ENCODE results near the gene OXT.

The OXT gene

DNA sequence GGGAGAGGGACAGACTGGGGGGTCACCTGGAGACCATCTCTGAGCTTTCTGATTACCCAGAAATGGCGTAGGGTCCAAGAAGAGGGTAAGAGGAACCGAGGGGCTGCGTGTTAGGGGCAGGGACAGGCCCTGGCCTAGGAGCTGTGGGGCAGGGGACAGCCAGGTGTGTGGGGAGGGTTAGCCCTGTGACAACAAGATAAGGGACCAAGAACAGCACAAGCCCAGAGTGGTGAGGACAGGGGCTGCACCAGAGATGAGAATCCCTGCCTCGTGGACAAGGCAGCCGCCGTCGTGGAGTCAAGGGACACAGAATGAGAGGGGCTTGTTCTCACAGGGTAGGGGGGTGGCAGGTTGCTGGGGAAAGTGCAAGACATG lies 13.6 kb downstream of the OXT start:
- ChIA-PET POLR2A (no interaction called here), CTCF (no interaction called here)
- TF ChIP-seq, protein P1, sequence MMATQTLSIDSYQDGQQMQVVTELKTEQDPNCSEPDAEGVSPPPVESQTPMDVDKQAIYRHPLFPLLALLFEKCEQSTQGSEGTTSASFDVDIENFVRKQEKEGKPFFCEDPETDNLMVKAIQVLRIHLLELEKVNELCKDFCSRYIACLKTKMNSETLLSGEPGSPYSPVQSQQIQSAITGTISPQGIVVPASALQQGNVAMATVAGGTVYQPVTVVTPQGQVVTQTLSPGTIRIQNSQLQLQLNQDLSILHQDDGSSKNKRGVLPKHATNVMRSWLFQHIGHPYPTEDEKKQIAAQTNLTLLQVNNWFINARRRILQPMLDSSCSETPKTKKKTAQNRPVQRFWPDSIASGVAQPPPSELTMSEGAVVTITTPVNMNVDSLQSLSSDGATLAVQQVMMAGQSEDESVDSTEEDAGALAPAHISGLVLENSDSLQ (IDR thresholded peaks at IDR 0.05), result no peak
- TF ChIP-seq NFRKB (IDR thresholded peaks at IDR 0.05) (no peak), CTBP1 (IDR thresholded peaks at IDR 0.05; ENCODE audit: borderline replicate concordance) (no peak), SP1 (IDR thresholded peaks at IDR 0.05) (no peak), L3MBTL2 (conservative IDR thresholded peaks at IDR 0.05) (no peak), TARDBP (IDR thresholded peaks at IDR 0.05) (no peak), ARNT (IDR thresholded peaks at IDR 0.05) (no peak), ELF4 (IDR thresholded peaks at IDR 0.05) (no peak), BHLHE40 (IDR thresholded peaks at IDR 0.05; ENCODE audit: borderline replicate concordance) (no peak), FOXM1 (IDR thresholded peaks at IDR 0.05; ENCODE audit: borderline replicate concordance) (no peak), HDGF (IDR thresholded peaks at IDR 0.05; ENCODE audit: borderline replicate concordance) (no peak), SUZ12 (IDR thresholded peaks at IDR 0.05) (no peak), FOXK2 (IDR thresholded peaks at IDR 0.05) (no peak), ZNF384 (IDR thresholded peaks at IDR 0.05) (no peak), LEF1 (IDR thresholded peaks at IDR 0.05; ENCODE audit: borderline replicate concordance) (no peak), FOXA1 (IDR thresholded peaks at IDR 0.05) (no peak)
- no peak for DNase-seq (ENCODE audit: extremely low spot score)

DNA sequence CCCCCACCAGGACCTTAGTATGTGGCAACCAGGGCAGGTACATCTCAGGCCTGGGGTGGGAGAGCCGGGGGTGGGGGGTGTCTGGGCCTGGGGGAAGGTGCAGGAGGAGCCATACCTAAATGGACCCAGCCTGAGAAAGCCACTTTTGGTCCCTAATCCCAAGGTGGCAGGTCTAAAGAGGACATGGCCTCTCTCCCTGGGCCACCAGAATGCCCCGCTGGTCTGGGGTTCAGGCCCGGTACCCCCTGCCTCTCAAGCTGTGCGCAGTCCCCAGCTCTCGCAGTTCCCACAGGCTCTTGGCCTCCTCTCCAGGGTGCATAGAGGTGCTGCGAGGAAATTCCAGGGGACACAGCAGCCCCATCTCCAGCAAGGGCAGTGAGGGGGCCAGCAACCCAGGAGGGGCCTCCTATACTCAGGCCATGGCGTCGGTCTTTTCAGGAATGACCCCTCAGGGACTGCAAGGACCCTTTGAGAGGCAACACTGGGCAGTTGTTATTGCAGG lies 14.2 kb downstream of the OXT start:
- POLR2A ChIA-PET, result no interaction called here
- no peak for DNase-seq (ENCODE audit: extremely low spot score)
- no peak for TF ChIP-seq BHLHE40 (IDR thresholded peaks at IDR 0.05; ENCODE audit: borderline replicate concordance)
- CTCF ChIA-PET, result no interaction called here

DNA sequence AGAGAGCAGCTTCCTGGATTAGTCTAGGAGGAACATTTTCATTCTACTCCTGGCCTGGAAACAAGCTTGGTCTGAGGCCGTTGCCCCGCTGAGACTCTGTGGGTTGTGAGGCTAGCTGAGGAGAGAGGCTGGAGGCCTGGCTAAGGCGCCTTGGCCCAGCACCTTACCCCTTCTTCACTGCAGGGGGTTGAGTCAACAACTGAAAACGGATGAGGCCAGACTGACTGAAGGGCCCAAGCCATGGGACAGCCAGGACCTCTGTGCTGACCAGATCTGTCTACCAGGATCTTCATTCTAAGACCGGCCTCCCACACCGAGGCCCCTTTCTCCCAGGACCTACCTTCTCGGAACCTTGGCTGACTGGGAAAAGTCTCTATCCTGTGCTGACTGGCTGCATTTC lies 16.6 kb downstream of the OXT start:
- POLR2A ChIA-PET, result interaction anchor here (0.8 kb wide), 1 partner anchor 42 kb away, joined by 3 read pairs; the partner anchor contains the start of gene MRPS26
- no peak for DNase-seq (ENCODE audit: extremely low spot score)
- TF ChIP-seq FOXM1 (IDR thresholded peaks at IDR 0.05; ENCODE audit: borderline replicate concordance) (no peak), L3MBTL2 (conservative IDR thresholded peaks at IDR 0.05) (no peak), ARNT (IDR thresholded peaks at IDR 0.05) (no peak), ELF4 (IDR thresholded peaks at IDR 0.05) (no peak)
- CTCF ChIA-PET, result interaction anchor here (0.8 to 1.3 kb wide), 2 partner anchors 34 to 168 kb away, joined by 3 to 4 read pairs; no protein-coding TSS in a partner anchor

DNA sequence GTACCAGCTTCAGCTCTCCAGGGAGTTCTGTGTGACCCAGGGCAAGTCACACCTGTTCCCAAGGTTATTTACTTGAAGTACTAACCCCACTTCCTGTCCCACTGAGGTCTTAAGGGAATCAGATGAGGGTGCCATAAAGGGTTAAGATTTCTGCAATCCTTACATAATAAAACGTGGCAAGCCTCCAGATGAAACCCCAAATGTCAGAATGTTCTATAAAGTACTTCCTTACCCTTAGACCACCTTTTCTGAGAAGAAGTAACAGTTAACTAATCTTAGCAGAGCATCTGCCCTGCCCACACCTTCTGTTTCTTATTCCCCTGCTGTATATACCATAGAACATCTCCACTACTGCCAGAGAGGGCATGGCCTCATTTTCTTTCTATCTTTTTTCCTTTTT lies 19.1 kb downstream of the OXT start:
- ChIA-PET CTCF (no interaction called here), POLR2A (no interaction called here)
- TF ChIP-seq FOXA1 (IDR thresholded peaks at IDR 0.05), result no peak
- TF ChIP-seq TARDBP (IDR thresholded peaks at IDR 0.05), result no peak
- TF ChIP-seq ARNT (IDR thresholded peaks at IDR 0.05), result no peak
- no peak for TF ChIP-seq CTBP1 (IDR thresholded peaks at IDR 0.05; ENCODE audit: borderline replicate concordance)
- no peak for TF ChIP-seq FOXM1 (IDR thresholded peaks at IDR 0.05; ENCODE audit: borderline replicate concordance)
- no peak for TF ChIP-seq ZNF384 (IDR thresholded peaks at IDR 0.05)
- TF ChIP-seq ELF4 (IDR thresholded peaks at IDR 0.05), result no peak
- TF ChIP-seq HDGF (IDR thresholded peaks at IDR 0.05; ENCODE audit: borderline replicate concordance), result no peak
- TF ChIP-seq L3MBTL2 (conservative IDR thresholded peaks at IDR 0.05), result no peak
- TF ChIP-seq, protein P1 (IDR thresholded peaks at IDR 0.05), result no peak
- TF ChIP-seq LEF1 (IDR thresholded peaks at IDR 0.05; ENCODE audit: borderline replicate concordance), result no peak
- TF ChIP-seq NFRKB (IDR thresholded peaks at IDR 0.05), result no peak
- no peak for TF ChIP-seq BHLHE40 (IDR thresholded peaks at IDR 0.05; ENCODE audit: borderline replicate concordance)
- TF ChIP-seq FOXK2 (IDR thresholded peaks at IDR 0.05), result no peak
- TF ChIP-seq SP1 (IDR thresholded peaks at IDR 0.05), result no peak
- TF ChIP-seq SUZ12 (IDR thresholded peaks at IDR 0.05), result no peak
- no peak for DNase-seq (ENCODE audit: extremely low spot score)

DNA sequence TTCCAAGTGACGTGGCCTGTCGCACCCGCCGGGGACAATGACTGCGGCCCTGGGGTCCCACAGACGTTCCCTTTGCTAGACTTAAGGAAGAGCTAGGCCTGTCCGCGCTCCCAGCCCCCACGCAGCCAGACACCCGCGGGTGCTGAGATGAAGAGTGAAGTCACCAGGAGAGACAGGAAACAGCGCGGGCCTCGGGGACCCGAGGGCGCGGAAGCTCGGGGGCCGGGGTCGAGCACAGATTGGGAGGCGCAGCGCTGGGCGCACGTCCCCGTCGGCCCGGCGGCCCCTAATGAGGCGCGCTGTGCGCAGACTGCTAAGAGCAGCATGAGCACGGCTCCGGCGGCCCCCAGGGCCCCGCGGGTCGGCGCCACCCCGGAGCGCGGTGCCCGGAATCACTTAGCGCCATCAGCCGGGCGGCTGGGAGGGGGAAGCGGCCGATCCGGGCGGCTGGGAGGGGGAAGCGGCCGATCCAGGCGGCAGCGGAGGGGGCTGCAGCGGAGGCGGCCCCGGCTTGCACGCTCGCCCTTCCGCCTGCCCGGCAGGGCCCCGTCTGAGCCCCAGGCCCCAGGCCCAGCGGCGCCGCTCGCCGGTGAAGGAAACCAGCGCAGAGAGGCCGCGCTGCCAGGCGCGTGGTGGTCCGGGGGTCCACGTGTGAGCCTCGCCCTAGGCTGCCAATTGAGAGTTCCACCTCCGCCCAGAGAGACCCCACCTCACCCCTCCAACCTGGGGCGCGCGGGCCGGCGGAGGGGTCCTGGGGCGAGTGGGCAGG lies 21.4 kb downstream of the OXT start:
- TF ChIP-seq FOXA1 (IDR thresholded peaks at IDR 0.05) (no peak), HDGF (IDR thresholded peaks at IDR 0.05; ENCODE audit: borderline replicate concordance) (no peak), SP1 (IDR thresholded peaks at IDR 0.05) (no peak)
- ChIA-PET POLR2A (no interaction called here), CTCF (no interaction called here)
- no peak for DNase-seq (ENCODE audit: extremely low spot score)

DNA sequence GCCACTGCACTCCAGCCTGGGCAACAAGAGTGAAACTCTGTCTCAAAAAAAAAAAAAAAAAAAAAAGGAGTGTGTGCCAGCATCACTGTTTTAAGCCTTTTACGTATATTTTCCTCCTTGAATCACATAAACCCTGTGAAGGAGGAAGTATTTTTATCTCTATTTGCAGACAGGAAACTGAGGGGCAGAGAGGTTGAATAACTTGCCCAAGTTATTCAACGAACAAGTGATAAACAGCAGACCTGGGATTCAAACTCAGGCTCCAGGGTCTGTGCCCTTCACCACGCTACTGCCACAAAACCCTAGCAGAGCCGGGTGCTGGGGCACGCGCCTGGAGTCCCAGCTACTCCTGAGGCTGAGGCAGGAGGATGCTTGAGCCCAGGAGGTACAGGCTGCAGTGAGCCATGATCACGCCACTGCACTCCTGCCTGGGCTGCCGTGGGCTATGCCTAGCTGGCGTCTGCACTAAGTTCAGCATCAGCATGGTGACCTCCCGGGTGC lies 22.5 kb downstream of the OXT start:
- no peak for DNase-seq (ENCODE audit: extremely low spot score)
- ChIA-PET POLR2A (no interaction called here), CTCF (no interaction called here)
- TF ChIP-seq ZNF384 (IDR thresholded peaks at IDR 0.05), result no peak
- TF ChIP-seq FOXK2 (IDR thresholded peaks at IDR 0.05), result no peak
- TF ChIP-seq TARDBP (IDR thresholded peaks at IDR 0.05), result no peak
- no peak for TF ChIP-seq HDGF (IDR thresholded peaks at IDR 0.05; ENCODE audit: borderline replicate concordance)
- no peak for TF ChIP-seq LEF1 (IDR thresholded peaks at IDR 0.05; ENCODE audit: borderline replicate concordance)
- TF ChIP-seq, protein P1 (IDR thresholded peaks at IDR 0.05), result no peak
- TF ChIP-seq NFRKB (IDR thresholded peaks at IDR 0.05), result no peak

Measured in HEK293T (cell line).